Calu3 (cell line): Measurements from ENCODE around the gene CACNA1D. TPM values are rescaled to one million over a fixed set of nuclear protein-coding genes. Genes with fewer than 3 reads are reported as not detected.

Experiments
- BruUV-seq: library from RNA; stranded (reverse); fragments of 400-500 nt; replicated peaks from 2 replicates; lab custom pipeline; 2021; lab: Mats Ljungman, UMichigan
- CTCF ChIA-PET: fragments of 300-600 bp; sonication (Branson Sonifier 250); formaldehyde crosslinking; loops from one replicate; lab custom pipeline; 2022; ENCODE audit warnings: antibody characterized with exemption; lab: Charles Lee
- DNase-seq: peaks from one replicate; pipeline ENCODE4 v3.0.0; 2022
- H3K27ac Mint-ChIP-seq: one replicate; pipeline ENCODE4 v1.8.0; 2022; ENCODE audit warnings: mixed read lengths; ENCODE audit not compliant: unreplicated experiment
- H3K27me3 Mint-ChIP-seq: one replicate; pipeline ENCODE4 v1.8.0; 2022; ENCODE audit warnings: mixed read lengths; ENCODE audit not compliant: unreplicated experiment
- H3K36me3 Mint-ChIP-seq: one replicate; pipeline ENCODE4 v1.8.0; 2022; ENCODE audit warnings: mild to moderate bottlenecking, moderate library complexity, mixed read lengths; ENCODE audit not compliant: insufficient read depth, unreplicated experiment
- H3K4me1 Mint-ChIP-seq: one replicate; pipeline ENCODE4 v1.8.0; 2022; ENCODE audit warnings: mild to moderate bottlenecking, low read depth, mixed read lengths; ENCODE audit not compliant: unreplicated experiment
- H3K4me3 Mint-ChIP-seq: one replicate; pipeline ENCODE4 v1.8.0; 2022; ENCODE audit warnings: mild to moderate bottlenecking, low read depth, moderate library complexity, mixed read lengths; ENCODE audit not compliant: unreplicated experiment
- H3K9me3 Mint-ChIP-seq: one replicate; pipeline ENCODE4 v1.8.0; 2022; ENCODE audit warnings: low read depth, mixed read lengths; ENCODE audit not compliant: unreplicated experiment
- CTCF ChIP-seq: fragments of 200-600 bp; IDR thresholded peaks from one replicate; pipeline ENCODE4 v1.8.0; 2022; ENCODE audit warnings: antibody characterized with exemption; ENCODE audit not compliant: unreplicated experiment
- intact Hi-C: fragments of 100-400 bp; cut with micrococcal nuclease; formaldehyde crosslinking; loops from one replicate; pipeline ENCODE4 v1.10.0; 2022; ENCODE audit not compliant: unreplicated experiment
- total RNA-seq: library from RNA; stranded (reverse); gene quantifications from 2 replicates; pipeline ENCODE4 v1.2.3, GENCODE V29; 2022

CACNA1D gene
- total RNA-seq, 1 experiment from 2014 or later: 48.3 TPM

- no peak for DNase-seq
- no peak overlapping the region for H3K27ac Mint-ChIP-seq
- H3K4me1 Mint-ChIP-seq: no peaks in the 10 kb centered on the region
- no TSS peak for BruUV-seq
- intact Hi-C loops: no loop called here
- H3K9me3 Mint-ChIP-seq: no peaks in the 10 kb centered on the region
- no peaks in the 10 kb centered on the region for H3K27me3 Mint-ChIP-seq
- no peak overlapping the region for H3K4me3 Mint-ChIP-seq
- no peak for TF ChIP-seq CTCF
- peaks cover 37% of the 10 kb centered on the region for H3K36me3 Mint-ChIP-seq
- CTCF ChIA-PET: no interaction called here
These were observed 319.5 kb downstream of the CACNA1D start for GRCh38 chr3:53813876-53814275.

- intact Hi-C loops: no loop called here
- BruUV-seq: no TSS peak
- no peak for TF ChIP-seq CTCF
- no peak for DNase-seq
- no peaks in the 10 kb centered on the region for H3K27me3 Mint-ChIP-seq
- no peak overlapping the region for H3K4me3 Mint-ChIP-seq
- no peaks in the 10 kb centered on the region for H3K4me1 Mint-ChIP-seq
- CTCF ChIA-PET: no interaction called here
- H3K27ac Mint-ChIP-seq: no peak overlapping the region
- no peaks in the 10 kb centered on the region for H3K9me3 Mint-ChIP-seq
- peaks cover 37% of the 10 kb centered on the region for H3K36me3 Mint-ChIP-seq
These were observed 320.7 kb downstream of the CACNA1D start for GRCh38 chr3:53815067-53815466.

GRCh38 chr3:53815651-53816050 is 321.2 kb downstream of the CACNA1D start:
- Mint-ChIP-seq H3K36me3 (peaks cover 37% of the 10 kb centered on the region), H3K4me1 (no peaks in the 10 kb centered on the region), H3K27me3 (no peaks in the 10 kb centered on the region), H3K4me3 (no peak overlapping the region), H3K9me3 (no peaks in the 10 kb centered on the region), H3K27ac (no peak overlapping the region)
- no TSS peak for BruUV-seq
- CTCF ChIA-PET: no interaction called here
- no peak for TF ChIP-seq CTCF
- intact Hi-C loops: no loop called here
- DNase-seq: no peak

GRCh38 chr3:53816425-53816824 is 322.0 kb downstream of the CACNA1D start:
- H3K9me3 Mint-ChIP-seq: no peaks in the 10 kb centered on the region
- intact Hi-C loops: no loop called here
- peaks cover 33% of the 10 kb centered on the region for H3K36me3 Mint-ChIP-seq
- no peak overlapping the region for H3K4me3 Mint-ChIP-seq
- no peak for TF ChIP-seq CTCF
- no peaks in the 10 kb centered on the region for H3K4me1 Mint-ChIP-seq
- TSS peak; percentile 8 for BruUV-seq
- CTCF ChIA-PET: no interaction called here
- H3K27me3 Mint-ChIP-seq: no peaks in the 10 kb centered on the region
- H3K27ac Mint-ChIP-seq: no peak overlapping the region
- DNase-seq: no peak

- H3K27ac Mint-ChIP-seq: no peak overlapping the region
- H3K36me3 Mint-ChIP-seq: peaks cover 40% of the 10 kb centered on the region
- BruUV-seq: no TSS peak
- no peaks in the 10 kb centered on the region for H3K27me3 Mint-ChIP-seq
- no peak for TF ChIP-seq CTCF
- no peak overlapping the region for H3K4me3 Mint-ChIP-seq
- CTCF ChIA-PET: no interaction called here
- no peaks in the 10 kb centered on the region for H3K9me3 Mint-ChIP-seq
- intact Hi-C loops: no loop called here
- H3K4me1 Mint-ChIP-seq: no peaks in the 10 kb centered on the region
- no peak for DNase-seq
These were observed 322.8 kb downstream of the CACNA1D start for GRCh38 chr3:53817211-53817610.
